Measurements from ENCODE around the gene SDCCAG8. TPM values are rescaled to one million over a fixed set of nuclear protein-coding genes. Genes with fewer than 3 reads are reported as not detected.

Gene SDCCAG8
- total RNA-seq, 1 donor from 2014 or later, result 19.8 TPM

DNA sequence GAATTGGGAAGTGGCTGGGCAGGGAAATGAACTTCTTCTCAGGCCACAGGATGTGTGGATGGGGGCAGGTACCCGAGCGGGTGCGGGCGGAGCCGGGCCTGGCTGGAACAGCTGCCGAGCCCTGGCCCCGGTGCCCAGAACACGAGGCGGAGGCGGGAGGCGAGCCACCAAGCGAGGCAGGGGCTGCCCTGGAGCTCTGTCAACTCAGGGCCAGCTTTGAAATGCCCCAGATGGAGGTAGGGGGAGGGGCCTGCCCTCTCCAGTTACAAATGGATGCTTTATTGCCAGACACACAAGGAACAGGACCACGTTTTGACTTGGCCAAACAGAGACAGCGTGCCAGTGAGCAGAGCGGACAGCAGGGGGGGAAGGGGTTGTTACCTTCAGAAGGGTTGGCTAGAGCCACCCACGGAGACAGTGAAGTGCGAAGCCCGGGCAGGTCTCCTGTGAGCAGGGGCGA is 240.4 kb downstream of the SDCCAG8 start:
- Mint-ChIP-seq H3K27me3 (ENCODE audit: low read depth) (no peaks in the 10 kb centered on the region), H3K4me1 (ENCODE audit: low read depth) (peaks cover 13% of the 10 kb centered on the region), H3K4me3 (ENCODE audit: unreplicated experiment) (no peak overlapping the region), H3K9me3 (ENCODE audit: low read depth) (no peaks in the 10 kb centered on the region), H3K36me3 (ENCODE audit: low read depth) (peaks cover 9% of the 10 kb centered on the region), H3K27ac (ENCODE audit: unreplicated experiment) (peak overlapping the region; percentile 14)
- TF ChIP-seq, protein P1, sequence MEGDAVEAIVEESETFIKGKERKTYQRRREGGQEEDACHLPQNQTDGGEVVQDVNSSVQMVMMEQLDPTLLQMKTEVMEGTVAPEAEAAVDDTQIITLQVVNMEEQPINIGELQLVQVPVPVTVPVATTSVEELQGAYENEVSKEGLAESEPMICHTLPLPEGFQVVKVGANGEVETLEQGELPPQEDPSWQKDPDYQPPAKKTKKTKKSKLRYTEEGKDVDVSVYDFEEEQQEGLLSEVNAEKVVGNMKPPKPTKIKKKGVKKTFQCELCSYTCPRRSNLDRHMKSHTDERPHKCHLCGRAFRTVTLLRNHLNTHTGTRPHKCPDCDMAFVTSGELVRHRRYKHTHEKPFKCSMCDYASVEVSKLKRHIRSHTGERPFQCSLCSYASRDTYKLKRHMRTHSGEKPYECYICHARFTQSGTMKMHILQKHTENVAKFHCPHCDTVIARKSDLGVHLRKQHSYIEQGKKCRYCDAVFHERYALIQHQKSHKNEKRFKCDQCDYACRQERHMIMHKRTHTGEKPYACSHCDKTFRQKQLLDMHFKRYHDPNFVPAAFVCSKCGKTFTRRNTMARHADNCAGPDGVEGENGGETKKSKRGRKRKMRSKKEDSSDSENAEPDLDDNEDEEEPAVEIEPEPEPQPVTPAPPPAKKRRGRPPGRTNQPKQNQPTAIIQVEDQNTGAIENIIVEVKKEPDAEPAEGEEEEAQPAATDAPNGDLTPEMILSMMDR (IDR thresholded peaks at IDR 0.05), result no peak
- no peak for DNase-seq (ENCODE audit: low spot score)

DNA sequence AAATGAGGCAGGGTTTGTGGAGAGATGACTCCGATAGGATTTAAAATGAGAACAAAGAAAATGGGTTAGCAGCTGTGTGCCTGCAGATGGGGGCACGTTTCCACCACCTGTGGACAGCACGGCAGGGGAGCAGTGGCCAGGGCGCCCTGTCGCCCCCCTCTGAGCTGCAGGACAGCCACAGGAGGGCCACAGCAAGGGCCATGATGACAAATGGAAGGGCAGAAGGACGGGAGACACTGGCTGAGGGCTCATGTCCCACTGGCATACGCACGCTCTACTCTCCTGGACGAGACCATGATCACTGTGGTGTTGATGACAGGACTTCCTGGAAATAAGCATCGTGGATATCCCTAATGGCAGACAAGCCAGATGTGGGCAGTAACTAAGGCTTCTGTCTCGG is 241.0 kb downstream of the SDCCAG8 start:
- Mint-ChIP-seq H3K9me3 (ENCODE audit: low read depth) (no peaks in the 10 kb centered on the region), H3K27ac (ENCODE audit: unreplicated experiment) (no peak overlapping the region), H3K4me1 (ENCODE audit: low read depth) (peaks cover 14% of the 10 kb centered on the region), H3K27me3 (ENCODE audit: low read depth) (no peaks in the 10 kb centered on the region), H3K36me3 (ENCODE audit: low read depth) (peaks cover 9% of the 10 kb centered on the region), H3K4me3 (ENCODE audit: unreplicated experiment) (no peak overlapping the region)
- DNase-seq (ENCODE audit: low spot score), result no peak
- TF ChIP-seq, protein P1 (IDR thresholded peaks at IDR 0.05), result no peak

DNA sequence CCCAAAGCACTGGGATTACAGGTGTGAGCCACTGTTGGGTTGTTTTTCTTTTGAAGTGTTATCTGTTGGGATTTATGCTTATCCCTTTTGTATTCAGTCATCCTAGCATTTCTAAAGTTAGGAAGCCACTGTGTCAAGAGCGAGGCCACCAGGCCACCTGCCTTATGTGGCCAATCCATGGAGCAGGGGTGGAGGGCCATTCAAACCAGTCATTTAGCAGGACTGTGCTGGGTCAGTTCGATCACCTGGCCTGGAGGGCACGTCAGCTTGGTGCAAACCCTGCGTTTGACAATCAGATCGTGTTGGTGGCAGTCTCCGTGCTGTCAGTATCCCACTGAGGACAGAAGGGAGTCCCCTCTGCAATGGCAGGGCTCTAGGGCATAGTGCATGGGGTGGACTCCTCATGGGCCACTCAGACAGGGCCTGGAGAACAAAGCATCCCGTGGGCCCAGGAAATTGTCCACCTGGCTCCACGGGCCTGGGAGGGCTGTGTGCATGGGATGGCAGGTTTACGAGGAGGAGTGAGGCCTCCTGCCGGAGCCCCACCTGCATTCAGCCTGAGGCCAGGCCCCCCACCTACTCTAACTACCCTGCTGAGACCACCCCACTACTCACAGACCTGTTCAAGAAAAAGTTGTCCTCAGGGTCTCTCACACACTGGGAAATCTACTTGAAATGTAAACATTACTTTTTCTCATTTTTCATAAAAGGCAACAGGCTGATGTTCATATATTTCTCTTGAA is 242.3 kb downstream of the SDCCAG8 start:
- H3K27ac Mint-ChIP-seq (ENCODE audit: unreplicated experiment), result no peak overlapping the region
- H3K27me3 Mint-ChIP-seq (ENCODE audit: low read depth), result no peaks in the 10 kb centered on the region
- peaks cover 14% of the 10 kb centered on the region for H3K4me1 Mint-ChIP-seq (ENCODE audit: low read depth)

GRCh38 chr1:243499248-243499647 is 243.4 kb downstream of the SDCCAG8 start:
- TF ChIP-seq, protein P1 (IDR thresholded peaks at IDR 0.05), result no peak
- H3K4me1 Mint-ChIP-seq (ENCODE audit: low read depth), result peaks cover 12% of the 10 kb centered on the region
- no peak overlapping the region for H3K27ac Mint-ChIP-seq (ENCODE audit: unreplicated experiment)
- H3K36me3 Mint-ChIP-seq (ENCODE audit: low read depth), result peaks cover 23% of the 10 kb centered on the region
- H3K27me3 Mint-ChIP-seq (ENCODE audit: low read depth), result no peaks in the 10 kb centered on the region
- H3K4me3 Mint-ChIP-seq (ENCODE audit: unreplicated experiment), result no peak overlapping the region
- DNase-seq (ENCODE audit: low spot score), result no peak
- H3K9me3 Mint-ChIP-seq (ENCODE audit: low read depth), result no peaks in the 10 kb centered on the region

More for the DNA sequence above, 242.3 kb downstream of the SDCCAG8 start:
- H3K4me3 Mint-ChIP-seq (ENCODE audit: unreplicated experiment), result no peak overlapping the region
- no peaks in the 10 kb centered on the region for H3K9me3 Mint-ChIP-seq (ENCODE audit: low read depth)
- DNase-seq (ENCODE audit: low spot score), result no peak
- TF ChIP-seq, protein P1 (IDR thresholded peaks at IDR 0.05), result no peak
- H3K36me3 Mint-ChIP-seq (ENCODE audit: low read depth), result peaks cover 16% of the 10 kb centered on the region

- Mint-ChIP-seq H3K36me3 (ENCODE audit: low read depth) (peaks cover 23% of the 10 kb centered on the region), H3K27me3 (ENCODE audit: low read depth) (no peaks in the 10 kb centered on the region), H3K27ac (ENCODE audit: unreplicated experiment) (no peak overlapping the region), H3K9me3 (ENCODE audit: low read depth) (no peaks in the 10 kb centered on the region), H3K4me1 (ENCODE audit: low read depth) (peaks cover 12% of the 10 kb centered on the region), H3K4me3 (ENCODE audit: unreplicated experiment) (no peak overlapping the region)
- TF ChIP-seq, protein P1 (IDR thresholded peaks at IDR 0.05), result no peak
- no peak for DNase-seq (ENCODE audit: low spot score)
Measured at GRCh38 chr1:243499711-243500110, 243.9 kb downstream of the SDCCAG8 start.

Measured in chondrocyte (in vitro differentiated cells).